DOHH2 (cell line): ENCODE data around the gene NPM3.

Experiments used
- H3F3A ChIP-seq: fragments of 200-600 bp; sonication (generic), shearing (Covaris generic); 2 replicates; pipeline ENCODE4 v1.6.0; 2016; ENCODE audit warnings: antibody characterized with exemption, mild to moderate bottlenecking; ENCODE audit not compliant: control insufficient read depth, insufficient read depth
- H3K27ac ChIP-seq: fragments of 200-600 bp; sonication (generic); 2 replicates; pipeline ENCODE4 v1.5.1; 2014; ENCODE audit warnings: low read depth, mild to moderate bottlenecking, low read length, moderate library complexity
- H3K27me3 ChIP-seq: fragments of 200-600 bp; sonication (generic); 2 replicates; pipeline ENCODE4 v1.6.1; 2014; ENCODE audit warnings: mild to moderate bottlenecking, low read length, mixed read lengths; ENCODE audit not compliant: control insufficient read depth
- H3K36me3 ChIP-seq: fragments of 200-600 bp; sonication (generic); 2 replicates; pipeline ENCODE4 v1.6.1; 2014; ENCODE audit warnings: mild to moderate bottlenecking, low read length, moderate library complexity, mixed read lengths; ENCODE audit not compliant: control insufficient read depth
- H3K4me1 ChIP-seq: fragments of 200-600 bp; sonication (generic); 2 replicates; pipeline ENCODE4 v1.6.1; 2014; ENCODE audit warnings: mild to moderate bottlenecking, low read length, mixed read lengths; ENCODE audit not compliant: control insufficient read depth
- H3K4me2 ChIP-seq: fragments of 200-600 bp; sonication (generic); 2 replicates; pipeline ENCODE4 v1.6.0; 2014; ENCODE audit warnings: mild to moderate bottlenecking, low read length, moderate library complexity
- H3K4me3 ChIP-seq: fragments of 200-600 bp; sonication (generic); 2 replicates; pipeline ENCODE4 v1.5.1; 2014; ENCODE audit warnings: mild to moderate bottlenecking, low read length, mixed read lengths
- H3K79me2 ChIP-seq: fragments of 200-600 bp; sonication (generic); 2 replicates; pipeline ENCODE4 v1.6.1; 2014; ENCODE audit warnings: mild to moderate bottlenecking, low read length, mixed read lengths; ENCODE audit not compliant: control insufficient read depth
- H3K9me2 ChIP-seq: fragments of 200-600 bp; sonication (generic); replicated peaks from 2 replicates; pipeline ENCODE4 v1.6.1; 2014; ENCODE audit warnings: mild to moderate bottlenecking, low read length, mixed read lengths; ENCODE audit not compliant: control insufficient read depth
- H3K9me3 ChIP-seq: fragments of 200-600 bp; sonication (generic); 2 replicates; pipeline ENCODE4 v1.6.1; 2014; ENCODE audit warnings: antibody characterized with exemption, low read length, mixed read lengths; ENCODE audit not compliant: control insufficient read depth, insufficient read depth
- H4K20me1 ChIP-seq: fragments of 200-600 bp; sonication (generic); 2 replicates; pipeline ENCODE4 v1.6.0; 2014; ENCODE audit warnings: low read depth, mild to moderate bottlenecking, antibody characterized with exemption, low read length, moderate library complexity; ENCODE audit not compliant: control insufficient read depth, insufficient read depth
- EZH2phosphoT487 ChIP-seq: fragments of 200-600 bp; sonication (generic); IDR thresholded peaks from 2 replicates; pipeline ENCODE4 v1.6.1; 2017; ENCODE audit warnings: borderline replicate concordance, mild to moderate bottlenecking, antibody characterized with exemption, low read length, moderate library complexity, mixed read lengths
- TF ChIP-seq, protein P1 (sequence below): fragments of 200-600 bp; sonication (generic); IDR thresholded peaks from one replicate; pipeline ENCODE4 v1.5.1; 2014; ENCODE audit warnings: antibody characterized with exemption, mild to moderate bottlenecking, low read depth, low read length; ENCODE audit not compliant: poor library complexity, severe bottlenecking

NPM3 gene

DNA sequence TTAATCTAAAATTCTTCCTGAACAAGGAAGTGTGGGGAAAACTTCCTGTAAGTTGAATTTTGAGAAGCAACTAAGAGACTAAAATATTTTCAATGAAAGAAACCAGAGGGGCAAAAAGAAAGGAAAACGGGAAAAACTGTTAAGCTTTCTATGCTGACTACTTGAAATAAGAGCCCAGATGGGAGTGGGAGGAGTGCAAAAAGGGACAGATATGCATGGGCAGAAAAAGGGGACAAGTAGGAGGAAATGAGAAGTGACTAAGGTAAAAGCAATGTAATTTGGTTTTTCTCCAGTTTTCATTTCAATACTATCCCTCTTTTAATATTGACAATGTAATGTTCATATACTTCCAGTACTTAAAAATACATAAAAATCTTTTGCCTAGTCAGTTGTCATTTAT is 23.9 kb upstream of the NPM3 start:
- TF ChIP-seq, protein P1, sequence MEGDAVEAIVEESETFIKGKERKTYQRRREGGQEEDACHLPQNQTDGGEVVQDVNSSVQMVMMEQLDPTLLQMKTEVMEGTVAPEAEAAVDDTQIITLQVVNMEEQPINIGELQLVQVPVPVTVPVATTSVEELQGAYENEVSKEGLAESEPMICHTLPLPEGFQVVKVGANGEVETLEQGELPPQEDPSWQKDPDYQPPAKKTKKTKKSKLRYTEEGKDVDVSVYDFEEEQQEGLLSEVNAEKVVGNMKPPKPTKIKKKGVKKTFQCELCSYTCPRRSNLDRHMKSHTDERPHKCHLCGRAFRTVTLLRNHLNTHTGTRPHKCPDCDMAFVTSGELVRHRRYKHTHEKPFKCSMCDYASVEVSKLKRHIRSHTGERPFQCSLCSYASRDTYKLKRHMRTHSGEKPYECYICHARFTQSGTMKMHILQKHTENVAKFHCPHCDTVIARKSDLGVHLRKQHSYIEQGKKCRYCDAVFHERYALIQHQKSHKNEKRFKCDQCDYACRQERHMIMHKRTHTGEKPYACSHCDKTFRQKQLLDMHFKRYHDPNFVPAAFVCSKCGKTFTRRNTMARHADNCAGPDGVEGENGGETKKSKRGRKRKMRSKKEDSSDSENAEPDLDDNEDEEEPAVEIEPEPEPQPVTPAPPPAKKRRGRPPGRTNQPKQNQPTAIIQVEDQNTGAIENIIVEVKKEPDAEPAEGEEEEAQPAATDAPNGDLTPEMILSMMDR, result no peak
- no peak for TF ChIP-seq EZH2phosphoT487
- H3K4me3 ChIP-seq, result no peak overlapping the region
- H3K4me2 ChIP-seq, result no peak overlapping the region
- H4K20me1 ChIP-seq, result peaks cover under 1% of the 10 kb centered on the region; the same call in 1 of the 2 replicates
- no peaks in the 10 kb centered on the region for H3K4me1 ChIP-seq
- H3F3A ChIP-seq, result peaks cover 8% of the 10 kb centered on the region
- no peaks in the 10 kb centered on the region for H3K9me2 ChIP-seq
- H3K9me3 ChIP-seq, result no peaks in the 10 kb centered on the region
- peaks cover 50% of the 10 kb centered on the region for H3K79me2 ChIP-seq
- H3K27ac ChIP-seq, result no peak overlapping the region
- no peaks in the 10 kb centered on the region for H3K27me3 ChIP-seq
- H3K36me3 ChIP-seq, result peaks cover 85% of the 10 kb centered on the region

DNA sequence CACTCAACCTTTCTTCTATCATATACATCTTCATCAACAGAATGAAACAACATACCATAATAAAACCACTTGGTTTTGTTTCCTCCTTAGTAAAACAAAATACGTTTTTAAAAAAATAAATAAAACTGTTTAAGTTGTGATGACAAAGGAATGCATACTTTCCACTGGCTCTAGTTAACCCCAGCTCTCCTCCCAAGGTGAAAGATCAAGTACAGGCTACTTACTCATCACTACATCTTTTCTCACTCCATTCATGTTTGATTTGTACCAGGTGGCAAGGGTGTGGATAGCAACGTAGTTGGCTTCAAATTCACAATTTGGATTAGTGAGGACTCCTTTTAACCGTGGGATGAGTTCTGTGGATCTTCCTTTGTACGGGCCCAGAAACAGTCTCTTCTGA is 20.3 kb upstream of the NPM3 start:
- Histone ChIP-seq H4K20me1 (no peaks in the 10 kb centered on the region), H3K4me1 (no peaks in the 10 kb centered on the region), H3K27ac (no peak overlapping the region), H3K79me2 (peaks cover 41% of the 10 kb centered on the region), H3K9me3 (no peaks in the 10 kb centered on the region), H3K4me3 (no peak overlapping the region), H3K27me3 (no peaks in the 10 kb centered on the region), H3K36me3 (peaks cover 88% of the 10 kb centered on the region), H3F3A (peaks cover 8% of the 10 kb centered on the region), H3K4me2 (no peak overlapping the region), H3K9me2 (no peaks in the 10 kb centered on the region)
- TF ChIP-seq, protein P1, result no peak
- no peak for TF ChIP-seq EZH2phosphoT487

DNA sequence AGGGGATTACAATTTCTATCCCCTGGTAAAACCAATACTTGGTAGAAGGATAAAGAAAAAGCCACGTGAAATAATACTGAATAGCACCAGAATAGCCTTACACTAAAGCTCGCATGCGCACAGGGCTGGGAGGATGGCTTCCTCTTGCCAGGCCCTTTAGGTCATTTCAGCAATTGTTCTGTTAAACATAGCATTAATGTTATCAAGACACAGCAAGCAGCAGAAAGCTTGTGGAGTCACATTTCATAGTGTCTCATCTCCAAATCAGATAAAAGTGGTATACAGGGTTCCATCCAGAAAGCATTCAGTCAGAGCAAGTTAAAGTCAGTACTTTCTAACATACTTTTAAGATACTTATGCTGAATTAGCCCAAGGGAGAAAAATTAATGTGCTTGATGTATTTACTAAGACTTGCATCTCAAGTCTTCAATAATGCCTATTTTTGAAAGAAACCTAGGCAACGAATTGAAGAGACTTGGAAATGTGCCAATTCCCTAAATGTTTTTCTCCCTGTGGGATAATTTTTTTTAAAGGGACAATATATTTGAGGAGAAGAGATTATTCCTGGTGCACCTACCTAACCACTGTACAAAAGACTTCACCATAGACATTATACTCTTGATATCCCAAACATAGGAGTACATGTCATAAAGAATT is 14.3 kb upstream of the NPM3 start:
- no peaks in the 10 kb centered on the region for H3K27me3 ChIP-seq
- H3K9me3 ChIP-seq, result no peaks in the 10 kb centered on the region
- peaks cover 94% of the 10 kb centered on the region for H3K36me3 ChIP-seq
- H3K79me2 ChIP-seq, result peaks cover 43% of the 10 kb centered on the region
- H4K20me1 ChIP-seq, result peaks cover 3% of the 10 kb centered on the region; the same call in 1 of the 2 replicates
- H3K4me2 ChIP-seq, result no peak overlapping the region
- H3K9me2 ChIP-seq, result no peaks in the 10 kb centered on the region
- peaks cover 4% of the 10 kb centered on the region; the same call in 1 of the 2 replicates for H3F3A ChIP-seq
- H3K27ac ChIP-seq, result no peak overlapping the region
- no peak overlapping the region for H3K4me3 ChIP-seq
- H3K4me1 ChIP-seq, result no peaks in the 10 kb centered on the region
- TF ChIP-seq, protein P1, result no peak
- TF ChIP-seq EZH2phosphoT487, result no peak
